Measurements from ENCODE around the gene B4GALT5.

The B4GALT5 gene

GRCh38 chr20:49584418-49585382, 129.0 kb downstream of the B4GALT5 start:
- DNase-seq (ENCODE audit: low read depth), result no peak

GRCh38 chr20:49583669-49584417, 129.8 kb downstream of the B4GALT5 start:
- DNase-seq (ENCODE audit: low read depth), result no peak

- DNase-seq (ENCODE audit: low read depth), result no peak
These were observed 130.4 kb downstream of the B4GALT5 start for GRCh38 chr20:49583343-49583668.
